Measurements from ENCODE around the gene TDRD1.

The TDRD1 gene

GRCh38 chr10:114174695-114175188 lies 4.4 kb upstream of the TDRD1 start:
- H4K20me1 ChIP-seq (ENCODE audit: insufficient read depth) = no peaks in the 10 kb centered on the region
- H2AFZ ChIP-seq (ENCODE audit: low read depth) = peak overlapping the region; percentile 97
- peak overlapping the region; percentile 76 for H3K4me2 ChIP-seq
- H3K27me3 ChIP-seq (ENCODE audit: insufficient read depth, low read depth) = no peaks in the 10 kb centered on the region
- no peak for TF ChIP-seq CTCF (conservative IDR thresholded peaks at IDR 0.05; ENCODE audit: low read depth, low read length)
- peak overlapping the region; percentile 60 for H3K27ac ChIP-seq
- H3K9ac ChIP-seq = peak overlapping the region; percentile 89
- H3K4me1 ChIP-seq (ENCODE audit: low read depth, poor library complexity, severe bottlenecking) = peaks cover 33% of the 10 kb centered on the region
- H3K36me3 ChIP-seq (ENCODE audit: insufficient read depth) = no peaks in the 10 kb centered on the region
- H3K79me2 ChIP-seq (ENCODE audit: insufficient read depth, low read depth) = peaks cover 38% of the 10 kb centered on the region; the same call in 1 of the 2 replicates
- no peak overlapping the region for H3K4me3 ChIP-seq (IDR thresholded peaks at IDR 0.05; ENCODE audit: insufficient read depth, low read depth, low read length)

- Histone ChIP-seq H4K20me1 (ENCODE audit: insufficient read depth) (no peaks in the 10 kb centered on the region), H3K79me2 (ENCODE audit: insufficient read depth, low read depth) (peaks cover 29% of the 10 kb centered on the region; the same call in 1 of the 2 replicates), H3K4me2 (peak overlapping the region; percentile 76), H3K4me1 (ENCODE audit: low read depth, poor library complexity, severe bottlenecking) (peaks cover 26% of the 10 kb centered on the region), H3K27ac (no peak overlapping the region), H3K27me3 (ENCODE audit: insufficient read depth, low read depth) (no peaks in the 10 kb centered on the region), H3K4me3 (IDR thresholded peaks at IDR 0.05; ENCODE audit: insufficient read depth, low read depth, low read length) (no peak overlapping the region), H3K9ac (no peak overlapping the region), H3K36me3 (ENCODE audit: insufficient read depth) (no peaks in the 10 kb centered on the region), H2AFZ (ENCODE audit: low read depth) (no peak overlapping the region)
- TF ChIP-seq CTCF (conservative IDR thresholded peaks at IDR 0.05; ENCODE audit: low read depth, low read length) = no peak
Measured at GRCh38 chr10:114175667-114176066, 3.5 kb upstream of the TDRD1 start.

DNA sequence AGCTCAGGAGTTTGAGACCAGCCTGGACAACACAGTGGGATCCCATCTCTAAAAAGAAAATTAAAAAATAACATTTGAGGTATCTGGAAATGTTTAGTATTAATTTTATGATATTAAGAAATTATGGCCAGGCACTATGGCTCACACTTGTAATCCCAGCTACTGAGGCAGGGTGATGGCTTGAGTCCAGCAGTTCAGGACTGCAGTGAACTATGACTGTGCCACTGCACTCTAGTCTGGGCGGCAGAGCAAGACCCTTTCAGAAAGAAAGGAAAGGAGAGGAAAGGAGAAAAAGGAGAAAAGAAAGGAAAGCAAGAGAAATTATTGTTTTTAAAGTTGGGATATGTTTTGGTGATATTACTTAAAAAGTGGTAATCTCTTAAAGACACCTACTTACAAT lies 2.6 kb upstream of the TDRD1 start:
- Histone ChIP-seq H3K27ac (no peak overlapping the region), H3K27me3 (ENCODE audit: insufficient read depth, low read depth) (no peaks in the 10 kb centered on the region), H3K79me2 (ENCODE audit: insufficient read depth, low read depth) (peaks cover 22% of the 10 kb centered on the region; the same call in 1 of the 2 replicates), H2AFZ (ENCODE audit: low read depth) (no peak overlapping the region), H4K20me1 (ENCODE audit: insufficient read depth) (no peaks in the 10 kb centered on the region), H3K36me3 (ENCODE audit: insufficient read depth) (no peaks in the 10 kb centered on the region), H3K9ac (no peak overlapping the region), H3K4me1 (ENCODE audit: low read depth, poor library complexity, severe bottlenecking) (peaks cover 25% of the 10 kb centered on the region), H3K4me3 (IDR thresholded peaks at IDR 0.05; ENCODE audit: insufficient read depth, low read depth, low read length) (no peak overlapping the region), H3K4me2 (no peak overlapping the region)
- no peak for TF ChIP-seq CTCF (conservative IDR thresholded peaks at IDR 0.05; ENCODE audit: low read depth, low read length)

GRCh38 chr10:114179747-114180146 lies 594 bp downstream of the TDRD1 start:
- Histone ChIP-seq H2AFZ (ENCODE audit: low read depth) (no peak overlapping the region), H3K27ac (no peak overlapping the region), H3K27me3 (ENCODE audit: insufficient read depth, low read depth) (no peaks in the 10 kb centered on the region), H3K79me2 (ENCODE audit: insufficient read depth, low read depth) (no peaks in the 10 kb centered on the region), H4K20me1 (ENCODE audit: insufficient read depth) (no peaks in the 10 kb centered on the region), H3K4me1 (ENCODE audit: low read depth, poor library complexity, severe bottlenecking) (peaks cover 11% of the 10 kb centered on the region), H3K9ac (no peak overlapping the region), H3K36me3 (ENCODE audit: insufficient read depth) (no peaks in the 10 kb centered on the region), H3K4me2 (no peak overlapping the region), H3K4me3 (IDR thresholded peaks at IDR 0.05; ENCODE audit: insufficient read depth, low read depth, low read length) (no peak overlapping the region)
- no peak for TF ChIP-seq CTCF (conservative IDR thresholded peaks at IDR 0.05; ENCODE audit: low read depth, low read length)
